ENCODE data around the gene HMG20A. TPM values are rescaled to one million over a fixed set of nuclear protein-coding genes. Genes with fewer than 3 reads are reported as not detected.

HMG20A gene
- total and polyA plus RNA-seq, 12 donors, result 14.0 to 57.2 (median 38.9) TPM

DNA sequence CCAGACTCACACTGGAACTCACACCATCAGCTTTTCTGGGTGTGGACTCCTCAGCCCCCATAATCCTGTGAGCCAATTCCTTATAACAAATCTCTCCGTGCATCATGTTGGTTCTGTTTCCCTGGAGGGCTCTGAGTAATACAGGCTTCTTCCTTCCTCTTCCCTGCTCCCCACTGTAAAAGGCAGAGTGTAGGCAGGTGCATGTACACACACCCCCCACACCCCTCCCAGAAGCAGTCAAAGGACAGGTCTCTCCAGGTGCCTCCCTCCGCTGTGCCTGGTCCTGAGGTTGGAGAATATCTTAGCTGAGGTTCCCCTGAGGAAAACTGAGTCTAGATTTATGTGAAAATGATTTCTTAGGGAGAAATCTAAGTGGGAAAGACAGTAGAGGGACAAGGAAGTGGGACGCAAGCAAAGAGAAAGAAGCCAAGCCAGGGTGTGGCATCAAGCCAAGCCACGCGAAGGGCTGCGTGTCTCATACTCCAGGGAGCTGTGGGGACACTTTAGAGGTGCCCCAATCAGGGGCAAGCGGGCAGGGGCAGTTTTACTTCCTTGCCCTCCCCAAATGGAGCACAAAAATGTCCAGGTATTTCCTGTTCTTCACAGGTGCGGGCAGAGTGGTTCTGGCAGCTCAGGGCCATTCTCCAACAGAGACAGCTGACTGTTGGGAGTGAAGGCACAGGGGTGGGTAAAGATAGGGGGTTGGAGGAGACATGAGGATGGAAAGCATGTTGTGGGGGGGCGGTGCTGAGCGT lies 86.6 kb downstream of the HMG20A start:
- peak overlapping the region in 3 of 5 donors; percentile 64 to 87 (median 71) for H3K27ac ChIP-seq
- peak overlapping the region in 1 of 4 donors; percentile 18 for H3K4me3 ChIP-seq
- peak in 6 of 7 donors; percentile 49 to 82 (median 70) for DNase-seq
- no peaks in the 10 kb centered on the region for H3K36me3 ChIP-seq (replicated peaks in 1 of 2)
- no peaks in the 10 kb centered on the region for H3K9me3 ChIP-seq (replicated peaks in 1 of 3)
- TF ChIP-seq CTCF (IDR thresholded peaks at IDR 0.05) (no peak), POLR2A (IDR thresholded peaks at IDR 0.05) (no peak)
- intact Hi-C loops (cut with DNase I), result no loop called here
- H3K27me3 ChIP-seq, result no peaks in the 10 kb centered on the region
- 32 to 43% (median 40%) methylated on average over 10 of the region's 10 CpGs for WGBS, 4 donors
- peaks cover 14 to 31% of the 10 kb centered on the region in 2 donors for H3K4me1 ChIP-seq (replicated peaks in 1 of 2)

DNA sequence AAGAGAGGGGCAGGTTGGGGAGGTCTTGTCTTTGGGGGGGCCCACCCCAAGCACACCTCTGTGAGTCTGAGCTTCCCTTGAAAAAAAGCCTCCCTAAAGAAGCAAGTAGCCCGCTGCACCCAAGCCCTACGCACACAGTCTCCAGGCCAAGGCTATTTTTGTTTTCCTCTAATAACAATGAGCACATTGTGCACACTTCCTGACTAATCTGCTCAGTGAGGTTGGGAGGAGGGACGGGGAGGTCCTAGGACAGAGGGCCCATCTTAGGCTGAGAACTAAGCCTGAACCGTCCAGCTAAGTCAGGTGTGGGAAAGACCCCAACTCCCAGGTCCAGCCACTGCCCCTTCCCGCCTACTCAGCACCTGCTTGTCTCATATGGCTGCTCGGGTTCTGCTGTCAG lies 87.2 kb downstream of the HMG20A start:
- H3K27ac ChIP-seq, result peak overlapping the region in 4 of 5 donors; percentile 25 to 87 (median 68)
- peaks cover 14 to 31% of the 10 kb centered on the region in 2 donors for H3K4me1 ChIP-seq (replicated peaks in 1 of 2)
- 26 to 34% (median 29%) methylated on average over 4 to 6 of the region's 6 CpGs for WGBS, 4 donors
- H3K27me3 ChIP-seq, result no peaks in the 10 kb centered on the region
- no peaks in the 10 kb centered on the region for H3K9me3 ChIP-seq (replicated peaks in 1 of 3)
- no peaks in the 10 kb centered on the region for H3K36me3 ChIP-seq (replicated peaks in 1 of 2)
- peak overlapping the region in 1 of 4 donors; percentile 18 for H3K4me3 ChIP-seq
- no peak for TF ChIP-seq CTCF (IDR thresholded peaks at IDR 0.05)
- peak in 1 of 2 donors; percentile 49 for TF ChIP-seq POLR2A (IDR thresholded peaks at IDR 0.05)
- intact Hi-C loops (cut with DNase I), result no loop called here
- DNase-seq, result peak in 6 of 7 donors; percentile 48 to 80 (median 67)

GRCh38 chr15:77508541-77509243 lies 88.0 kb downstream of the HMG20A start:
- intact Hi-C loops (cut with DNase I), result no loop called here
- 30 to 39% (median 37%) methylated on average over 4 of the region's 4 CpGs for WGBS, 4 donors
- H3K4me1 ChIP-seq (replicated peaks in 1 of 2), result peaks cover 14 to 31% of the 10 kb centered on the region in 2 donors
- H3K27me3 ChIP-seq, result no peaks in the 10 kb centered on the region
- TF ChIP-seq CTCF (IDR thresholded peaks at IDR 0.05) (no peak), POLR2A (IDR thresholded peaks at IDR 0.05) (no peak)
- no peaks in the 10 kb centered on the region for H3K36me3 ChIP-seq (replicated peaks in 1 of 2)
- no peaks in the 10 kb centered on the region for H3K9me3 ChIP-seq (replicated peaks in 1 of 3)
- DNase-seq, result peak in 6 of 7 donors; percentile 47 to 77 (median 68)
- H3K27ac ChIP-seq, result peak overlapping the region in 3 of 5 donors; percentile 25 to 87 (median 71)
- no peak overlapping the region for H3K4me3 ChIP-seq

Data from adrenal gland (tissue), 12 donors.